ENCODE data around the gene ADAT1. TPM values are rescaled to one million over a fixed set of nuclear protein-coding genes. Genes with fewer than 3 reads are reported as not detected.

The ADAT1 gene
- total and polyA plus RNA-seq, 2 donors (not counting 1 experiment from before 2014, with no cell fraction given): 28.4 to 71.2 TPM

GRCh38 chr16:75647492-75648264 is 24.6 kb upstream of the ADAT1 start, which contains the start of the genes KARS1 and TERF2IP:
TSS of gene KARS1 (minus strand) at chr16:75647665. CDS start at chr16:75647639, 26 bp downstream.
TSS of gene TERF2IP (plus strand) at chr16:75647773. CDS start at chr16:75647883, 110 bp downstream.
- Mint-ChIP-seq H3K4me1 (peaks cover 53% of the 10 kb centered on the region), H3K9me3 (ENCODE audit: insufficient read depth) (no peaks in the 10 kb centered on the region), H3K27ac (peak within 1 kb of the TSS; percentile 99), H3K4me3 (peak within 1 kb of the TSS; percentile 97), H3K27me3 (no peaks in the 10 kb centered on the region)
- intact Hi-C loops (cut with micrococcal nuclease): loop anchor here (1.0 to 5.0 kb wide), 12 partner anchors 24 to 980 kb away; partner anchors contain the start of genes ADAT1, CFDP1, GABARAPL2 and RFWD3
- CTCF ChIA-PET: interaction anchor here (0.8 to 5.5 kb wide), 13 partner anchors 12 to 448 kb away, joined by 3 to 60 read pairs (median 5); partner anchors contain the start of genes ADAT1, CFDP1 and TMEM170A
- TF ChIP-seq, protein P1, sequence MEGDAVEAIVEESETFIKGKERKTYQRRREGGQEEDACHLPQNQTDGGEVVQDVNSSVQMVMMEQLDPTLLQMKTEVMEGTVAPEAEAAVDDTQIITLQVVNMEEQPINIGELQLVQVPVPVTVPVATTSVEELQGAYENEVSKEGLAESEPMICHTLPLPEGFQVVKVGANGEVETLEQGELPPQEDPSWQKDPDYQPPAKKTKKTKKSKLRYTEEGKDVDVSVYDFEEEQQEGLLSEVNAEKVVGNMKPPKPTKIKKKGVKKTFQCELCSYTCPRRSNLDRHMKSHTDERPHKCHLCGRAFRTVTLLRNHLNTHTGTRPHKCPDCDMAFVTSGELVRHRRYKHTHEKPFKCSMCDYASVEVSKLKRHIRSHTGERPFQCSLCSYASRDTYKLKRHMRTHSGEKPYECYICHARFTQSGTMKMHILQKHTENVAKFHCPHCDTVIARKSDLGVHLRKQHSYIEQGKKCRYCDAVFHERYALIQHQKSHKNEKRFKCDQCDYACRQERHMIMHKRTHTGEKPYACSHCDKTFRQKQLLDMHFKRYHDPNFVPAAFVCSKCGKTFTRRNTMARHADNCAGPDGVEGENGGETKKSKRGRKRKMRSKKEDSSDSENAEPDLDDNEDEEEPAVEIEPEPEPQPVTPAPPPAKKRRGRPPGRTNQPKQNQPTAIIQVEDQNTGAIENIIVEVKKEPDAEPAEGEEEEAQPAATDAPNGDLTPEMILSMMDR (IDR thresholded peaks at IDR 0.05): no peak
- no peak for TF ChIP-seq EZH2 (IDR thresholded peaks at IDR 0.05; ENCODE audit: borderline replicate concordance, insufficient read depth, low read depth, low read length, poor library complexity, severe bottlenecking)
- H3K9me3 ChIP-seq (ENCODE audit: control extremely low read depth in 1 of 3, control insufficient read depth in 2 of 3, insufficient read depth in 1 of 3, low read length in 2 of 3): no peaks in the 10 kb centered on the region
- H3K9ac ChIP-seq (ENCODE audit: low read length): peak within 1 kb of the TSS; percentile 93
- peak within 1 kb of the TSS; percentile 85 to 87 for H3K27ac ChIP-seq (ENCODE audit: low read length in 2 of 2)
- peak; percentile 96 for DNase-seq
- H3K36me3 ChIP-seq (replicated peaks in 1 of 2; ENCODE audit: control extremely low read depth in 1 of 2, control insufficient read depth in 1 of 2, extremely low read depth in 1 of 2, insufficient read depth in 2 of 2, low read length in 1 of 2): peaks cover 15 to 28% of the 10 kb centered on the region in 2 experiments
- WGBS (ENCODE audit: insufficient coverage): under 1% methylated on average over 76 of the region's 76 CpGs
- peaks cover 38% of the 10 kb centered on the region for H4K20me1 ChIP-seq (ENCODE audit: control insufficient read depth, insufficient read depth, low read length, poor library complexity, severe bottlenecking)
- H3K4me1 ChIP-seq (ENCODE audit: control insufficient read depth in 2 of 2, insufficient read depth in 2 of 2, low read length in 2 of 2): peaks cover 54 to 55% of the 10 kb centered on the region in 2 donors
- H3K4me3 ChIP-seq (ENCODE audit: control extremely low read depth in 1 of 5, extremely low read depth in 1 of 5, insufficient read depth in 1 of 5, low read depth in 2 of 5, low read length in 4 of 5): peak within 1 kb of the TSS; percentile 73 to 96 (median 85)
- peak within 1 kb of the TSS; percentile 85 for H3K4me2 ChIP-seq (replicated peaks; ENCODE audit: low read depth, low read length, poor library complexity, severe bottlenecking)
- H2AFZ ChIP-seq (ENCODE audit: insufficient read depth, low read depth, low read length, poor library complexity, severe bottlenecking): peak within 1 kb of the TSS; percentile 88
- peaks cover 88% of the 10 kb centered on the region for H3K79me2 ChIP-seq (ENCODE audit: control insufficient read depth, insufficient read depth, low read length)
- POLR2A ChIA-PET: interaction anchor here (0.6 to 2.8 kb wide), 10 partner anchors 15 to 981 kb away, joined by 3 to 15 read pairs (median 4); partner anchors contain the start of genes ADAT1, CFDP1, GABARAPL2 and RFWD3
- peak; percentile 85 for ATAC-seq (ENCODE audit: low read depth)
- H3K27me3 ChIP-seq (replicated peaks in 1 of 4; ENCODE audit: control extremely low read depth in 1 of 4, control insufficient read depth in 3 of 4, insufficient read depth in 4 of 4, low read length in 3 of 4): no peaks in the 10 kb centered on the region

All from B cell (primary cell).